ENCODE measurements around the gene LGR4. TPM values are rescaled to one million over a fixed set of nuclear protein-coding genes. Genes with fewer than 3 reads are reported as not detected.

The LGR4 gene
- total RNA-seq, 1 experiment from 2014 or later: 7.1 TPM

DNA sequence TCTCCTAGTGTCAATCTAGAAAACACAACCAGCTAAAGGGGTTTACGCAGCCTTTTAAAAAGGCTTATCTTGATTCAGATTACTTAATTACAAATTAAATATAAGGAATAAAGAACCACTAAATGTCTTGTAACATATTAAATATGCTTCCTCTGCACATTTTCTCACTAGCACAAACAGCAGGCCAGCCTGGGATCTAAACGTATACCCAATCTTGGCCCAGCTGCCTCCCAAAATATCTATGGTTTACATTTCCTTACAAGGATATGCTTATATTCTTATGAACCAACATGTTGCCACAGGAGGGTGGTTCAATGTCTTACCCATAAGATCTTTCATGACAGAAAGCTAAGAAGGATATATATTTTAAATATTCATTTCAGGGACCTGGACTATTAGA lies 7.7 kb downstream of the LGR4 start:
- Histone ChIP-seq H3K36me3 (ENCODE audit: control insufficient read depth in 1 of 2, insufficient read depth in 2 of 2, low read length in 2 of 2) (no peaks in the 10 kb centered on the region), H3K4me3 (replicated peaks in 1 of 2; ENCODE audit: low read depth in 1 of 2, low read length in 2 of 2) (no peak overlapping the region), H3K4me2 (ENCODE audit: low read length) (no peak overlapping the region), H3K4me1 (ENCODE audit: control insufficient read depth in 1 of 2, insufficient read depth in 2 of 2, low read length in 2 of 2) (peaks cover 0 to 14% of the 10 kb centered on the region in 2 experiments; a peak in 3 of 4 replicates), H3K79me2 (ENCODE audit: insufficient read depth, low read length) (no peaks in the 10 kb centered on the region), H3K9me3 (ENCODE audit: control insufficient read depth in 1 of 2, insufficient read depth in 1 of 2, low read depth in 1 of 2, low read length in 2 of 2) (no peaks in the 10 kb centered on the region), H3K27ac (ENCODE audit: low read depth, low read length) (no peak overlapping the region), H2AFZ (ENCODE audit: low read depth, low read length, poor library complexity, severe bottlenecking) (no peak overlapping the region), H4K20me1 (ENCODE audit: insufficient read depth) (no peaks in the 10 kb centered on the region), H3K9me2 (ENCODE audit: insufficient read depth) (no peaks in the 10 kb centered on the region), H3K27me3 (ENCODE audit: insufficient read depth, low read length) (no peaks in the 10 kb centered on the region), H3K9ac (ENCODE audit: low read length) (no peak overlapping the region)
- CTCF ChIA-PET: interaction anchor here (1.0 to 1.1 kb wide), 2 partner anchors 21 to 33 kb away, joined by 3 read pairs; no protein-coding TSS in a partner anchor
- ATAC-seq: no peak
- POLR2A ChIA-PET: no interaction called here
- RAD21 ChIA-PET (ENCODE audit: low non-redundant PET in 1 of 2, low total read pairs in 2 of 2, uncharacterized antibody in 2 of 2, unreplicated experiment in 2 of 2): no interaction called here
- BruUV-seq (replicated peaks): no TSS peak
- DNase-seq (ENCODE audit: low read depth, low spot score): no peak
- intact Hi-C loops (cut with micrococcal nuclease): no loop called here
- TF ChIP-seq SP1 (IDR thresholded peaks at IDR 0.05; ENCODE audit: low read depth): no peak
- TF ChIP-seq, protein P1, sequence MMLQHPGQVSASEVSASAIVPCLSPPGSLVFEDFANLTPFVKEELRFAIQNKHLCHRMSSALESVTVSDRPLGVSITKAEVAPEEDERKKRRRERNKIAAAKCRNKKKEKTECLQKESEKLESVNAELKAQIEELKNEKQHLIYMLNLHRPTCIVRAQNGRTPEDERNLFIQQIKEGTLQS (IDR thresholded peaks at IDR 0.05): no peak
- TF ChIP-seq, protein P2, sequence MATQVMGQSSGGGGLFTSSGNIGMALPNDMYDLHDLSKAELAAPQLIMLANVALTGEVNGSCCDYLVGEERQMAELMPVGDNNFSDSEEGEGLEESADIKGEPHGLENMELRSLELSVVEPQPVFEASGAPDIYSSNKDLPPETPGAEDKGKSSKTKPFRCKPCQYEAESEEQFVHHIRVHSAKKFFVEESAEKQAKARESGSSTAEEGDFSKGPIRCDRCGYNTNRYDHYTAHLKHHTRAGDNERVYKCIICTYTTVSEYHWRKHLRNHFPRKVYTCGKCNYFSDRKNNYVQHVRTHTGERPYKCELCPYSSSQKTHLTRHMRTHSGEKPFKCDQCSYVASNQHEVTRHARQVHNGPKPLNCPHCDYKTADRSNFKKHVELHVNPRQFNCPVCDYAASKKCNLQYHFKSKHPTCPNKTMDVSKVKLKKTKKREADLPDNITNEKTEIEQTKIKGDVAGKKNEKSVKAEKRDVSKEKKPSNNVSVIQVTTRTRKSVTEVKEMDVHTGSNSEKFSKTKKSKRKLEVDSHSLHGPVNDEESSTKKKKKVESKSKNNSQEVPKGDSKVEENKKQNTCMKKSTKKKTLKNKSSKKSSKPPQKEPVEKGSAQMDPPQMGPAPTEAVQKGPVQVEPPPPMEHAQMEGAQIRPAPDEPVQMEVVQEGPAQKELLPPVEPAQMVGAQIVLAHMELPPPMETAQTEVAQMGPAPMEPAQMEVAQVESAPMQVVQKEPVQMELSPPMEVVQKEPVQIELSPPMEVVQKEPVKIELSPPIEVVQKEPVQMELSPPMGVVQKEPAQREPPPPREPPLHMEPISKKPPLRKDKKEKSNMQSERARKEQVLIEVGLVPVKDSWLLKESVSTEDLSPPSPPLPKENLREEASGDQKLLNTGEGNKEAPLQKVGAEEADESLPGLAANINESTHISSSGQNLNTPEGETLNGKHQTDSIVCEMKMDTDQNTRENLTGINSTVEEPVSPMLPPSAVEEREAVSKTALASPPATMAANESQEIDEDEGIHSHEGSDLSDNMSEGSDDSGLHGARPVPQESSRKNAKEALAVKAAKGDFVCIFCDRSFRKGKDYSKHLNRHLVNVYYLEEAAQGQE (IDR thresholded peaks at IDR 0.05; ENCODE audit: low read depth): no peak
- no peak for TF ChIP-seq ZBTB33 (IDR thresholded peaks at IDR 0.05; ENCODE audit: extremely low read depth, insufficient replicate concordance, low read length)
- TF ChIP-seq YY1 (IDR thresholded peaks at IDR 0.05; ENCODE audit: extremely low read depth, insufficient replicate concordance, low read depth, low read length): no peak
- TF ChIP-seq ZNF274 (IDR thresholded peaks at IDR 0.05; ENCODE audit: low read depth, low read length): no peak
- no peak for TF ChIP-seq FOSL1 (IDR thresholded peaks at IDR 0.05; ENCODE audit: low read depth)
- TF ChIP-seq RAD21 (IDR thresholded peaks at IDR 0.05; ENCODE audit: low read depth): no peak
- TF ChIP-seq SRF (IDR thresholded peaks at IDR 0.05; ENCODE audit: low read depth): no peak
- no peak for TF ChIP-seq CTCF (IDR thresholded peaks at IDR 0.05 in 2 of 3, conservative IDR thresholded peaks at IDR 0.05 in 1 of 3; ENCODE audit: borderline replicate concordance in 1 of 3, insufficient read depth in 1 of 3, low read depth in 2 of 3, low read length in 2 of 3)
- no peak for TF ChIP-seq CEBPB (IDR thresholded peaks at IDR 0.05; ENCODE audit: low read depth)
